Activated CD4-positive, alpha-beta T cell treated with anti-CD3 and anti-CD28 coated beads, Interleukin-2, amount 50 U/mL, for 48 hours (primary cell): ENCODE data around the gene CTF1.

Experiments
- DNase-seq, 2 experiments: peaks; one replicate each; pipeline ENCODE4 v3.0.0-alpha.2; 2020

The CTF1 gene

DNA sequence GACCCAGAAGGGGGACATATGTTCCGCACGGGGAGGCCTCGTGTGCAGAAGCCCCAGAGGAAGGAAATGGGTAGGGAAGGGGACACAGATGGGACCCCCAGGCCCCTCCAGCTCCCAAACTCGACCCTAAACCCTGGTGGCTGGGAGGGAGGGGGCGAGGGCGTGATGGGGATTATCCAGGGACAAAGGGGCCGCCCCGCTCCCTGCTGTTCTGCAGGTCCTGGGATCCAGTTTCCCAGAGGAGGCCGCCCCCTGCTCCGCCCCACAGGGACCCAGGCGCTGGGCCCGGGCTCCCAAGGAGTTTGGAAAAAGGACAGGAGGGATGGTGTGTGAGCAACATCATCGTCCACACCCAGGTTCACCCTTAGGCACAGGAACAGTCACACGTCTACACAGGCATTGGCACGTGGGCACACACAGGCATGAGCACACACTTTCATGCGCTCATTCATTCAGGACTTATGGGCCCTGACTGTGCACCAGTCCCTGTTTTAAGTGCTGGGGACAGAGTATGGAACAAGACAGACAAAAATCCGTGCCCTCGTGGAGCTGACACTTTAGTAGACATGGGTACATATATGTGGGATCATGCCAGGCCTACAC is 14.1 kb downstream of the CTF1 start:
- no peak for DNase-seq

DNA sequence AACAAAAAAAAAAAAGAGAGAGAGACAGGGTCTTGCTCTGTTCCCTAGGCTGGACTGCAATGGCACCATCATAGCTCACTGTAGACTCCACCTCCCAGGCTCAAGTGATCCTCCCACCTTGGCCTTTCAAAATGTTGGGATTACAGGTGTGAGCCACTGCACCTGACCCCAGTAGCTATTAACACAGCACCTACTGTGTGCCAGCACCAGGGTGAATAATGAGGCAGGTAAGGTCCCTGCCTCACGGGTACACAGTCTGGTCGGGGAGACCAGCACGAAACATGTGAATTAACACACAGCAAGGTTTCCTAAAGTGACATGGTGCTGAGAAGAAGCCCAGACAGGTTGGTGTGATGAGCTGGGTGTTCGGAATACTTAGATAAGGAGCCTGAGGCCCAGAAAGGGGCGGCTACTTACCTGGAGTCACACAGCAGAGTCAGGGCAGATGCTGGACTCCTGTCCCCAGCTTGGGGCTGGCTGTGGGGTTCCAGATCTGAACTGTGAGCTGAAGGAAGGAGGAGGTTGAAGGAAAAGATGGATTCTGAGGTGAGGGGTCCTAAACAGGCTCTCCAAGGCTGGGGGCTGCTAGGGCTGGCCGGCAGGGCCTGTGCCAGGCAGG is 16.5 kb downstream of the CTF1 start:
- no peak for DNase-seq

DNA sequence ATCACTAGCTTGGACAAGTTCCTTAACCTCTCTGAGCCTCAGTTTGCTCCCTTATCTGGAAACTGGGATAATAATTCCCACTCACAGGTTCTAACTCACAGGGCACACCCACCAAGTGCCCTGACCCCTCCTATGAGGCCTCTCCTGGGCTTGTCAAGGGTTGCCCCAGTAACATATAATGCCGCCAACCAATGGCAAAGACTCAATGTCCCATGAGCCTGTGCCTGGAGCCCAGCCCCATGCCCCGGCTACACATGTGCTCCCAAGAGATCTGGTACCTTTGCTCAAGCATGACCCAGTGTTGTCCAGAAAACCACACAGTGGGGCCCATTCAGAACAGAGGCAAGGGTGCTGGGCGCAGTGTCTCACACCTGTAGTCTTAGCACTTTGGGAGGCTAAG is 18.4 kb downstream of the CTF1 start:
- DNase-seq, result no peak

DNA sequence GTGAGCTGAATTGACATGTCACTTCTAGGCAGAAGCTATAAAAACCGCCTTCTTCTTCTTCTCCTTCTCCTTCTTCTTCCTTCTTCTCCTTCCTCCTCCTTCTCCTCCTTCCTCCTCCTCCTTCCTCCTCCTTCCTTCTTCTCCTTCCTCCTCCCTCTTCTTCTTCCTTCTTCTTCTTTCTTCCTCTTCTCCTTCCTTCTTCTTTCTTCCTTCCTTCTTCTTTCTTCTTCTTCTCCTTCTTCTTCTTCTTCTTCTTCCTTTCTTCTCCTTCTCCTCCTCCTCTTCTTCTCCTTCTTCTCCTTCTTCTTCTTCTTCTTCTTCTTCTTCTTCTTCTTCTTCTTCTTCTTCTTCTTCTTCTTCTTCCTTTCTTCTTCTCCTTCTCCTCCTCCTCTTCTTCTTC is 22.2 kb downstream of the CTF1 start:
- DNase-seq, result no peak

DNA sequence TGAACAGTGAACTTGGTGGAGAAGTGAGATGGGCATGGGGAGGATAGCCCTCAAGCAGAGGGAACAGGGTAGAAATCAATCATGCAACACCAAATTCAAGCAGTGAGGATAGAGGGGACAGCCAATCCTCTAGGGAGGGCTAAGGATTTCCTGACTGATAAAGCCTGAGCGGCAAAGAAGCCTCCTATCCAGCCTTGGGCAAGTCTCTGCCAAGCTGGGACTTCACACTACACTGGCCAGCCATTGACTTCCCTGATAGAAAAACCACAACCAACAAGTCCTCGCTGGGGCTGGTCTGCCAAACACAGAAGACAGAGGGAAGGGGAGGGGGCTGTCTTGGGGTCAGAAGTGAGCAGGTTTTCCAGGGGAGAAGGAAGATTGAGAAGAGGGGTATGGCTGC is 24.5 kb downstream of the CTF1 start:
- no peak for DNase-seq

DNA sequence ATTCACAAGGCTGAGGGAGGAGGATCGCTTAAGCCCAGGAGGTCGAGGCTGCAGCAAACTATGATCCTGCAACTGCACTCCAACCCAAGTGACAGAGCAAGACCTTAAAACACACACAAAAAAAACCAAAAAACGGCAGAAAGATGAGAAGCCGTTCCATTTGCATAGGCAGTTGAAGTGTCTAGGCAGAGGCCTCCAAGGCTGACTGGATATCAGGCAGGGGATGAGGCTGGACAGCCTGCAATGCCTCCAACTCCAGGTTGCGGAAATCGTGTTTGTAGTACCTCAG is 25.0 kb downstream of the CTF1 start:
- DNase-seq, result no peak

DNA sequence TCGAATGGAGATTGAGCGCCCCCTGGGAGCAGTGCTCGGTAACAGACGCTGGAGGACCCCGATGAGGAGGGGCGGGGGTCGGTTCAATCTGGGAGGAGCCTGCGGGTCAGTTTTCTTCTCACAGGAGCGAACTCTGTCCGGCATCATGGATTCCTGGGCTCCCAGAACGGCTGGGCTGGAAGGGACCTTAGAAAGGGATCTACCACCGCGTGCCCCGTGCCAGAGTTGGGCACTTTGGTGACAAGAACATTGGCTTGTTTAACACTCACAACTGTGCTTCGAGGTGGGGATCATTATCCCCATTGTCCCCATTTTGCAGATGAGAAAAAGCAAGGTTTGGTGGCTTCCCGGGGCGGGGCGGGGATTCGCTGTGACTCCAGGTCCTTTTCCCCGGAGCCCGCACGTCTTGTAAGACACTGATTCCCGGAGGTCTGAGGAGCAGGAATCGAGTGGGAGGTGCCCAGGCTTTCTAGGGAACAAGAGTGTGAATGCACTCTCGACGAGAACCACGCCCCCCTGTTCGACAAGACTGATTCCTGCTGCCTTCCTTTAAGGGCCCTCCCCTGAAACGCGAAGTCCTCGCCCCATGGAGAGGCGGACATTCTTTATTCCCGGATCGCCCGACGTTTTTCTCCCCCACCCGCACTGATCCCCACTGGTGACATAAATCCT is 25.5 kb downstream of the CTF1 start:
- DNase-seq, result peak; percentile 91 to 92

DNA sequence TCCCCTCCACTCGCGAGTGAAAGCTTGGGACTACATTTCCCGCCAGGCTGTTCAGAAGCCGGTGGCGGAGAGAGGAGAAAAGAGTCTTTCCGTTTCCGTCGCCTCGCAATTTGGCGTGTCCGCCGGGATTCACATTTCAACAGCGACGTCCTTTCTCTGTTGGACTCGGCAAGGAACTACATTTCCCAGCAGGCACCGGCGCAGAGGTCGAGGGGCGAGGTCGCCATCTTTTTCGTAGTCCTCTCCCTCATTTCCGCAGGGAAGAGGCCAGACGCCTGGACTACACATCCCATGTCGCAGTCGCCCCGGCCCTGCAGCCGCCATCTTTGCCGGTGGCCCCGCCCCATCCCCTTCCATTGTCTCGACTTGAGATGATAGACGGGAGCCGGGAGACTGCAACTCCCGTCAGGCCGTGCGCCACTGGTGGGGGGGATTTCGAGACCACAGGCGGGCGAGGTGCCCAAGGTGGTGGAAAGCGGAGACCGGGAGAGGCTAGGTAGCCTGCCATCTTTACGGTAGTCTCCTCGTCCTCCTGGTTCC is 26.1 kb downstream of the CTF1 start:
- peak; percentile 100 for DNase-seq

DNA sequence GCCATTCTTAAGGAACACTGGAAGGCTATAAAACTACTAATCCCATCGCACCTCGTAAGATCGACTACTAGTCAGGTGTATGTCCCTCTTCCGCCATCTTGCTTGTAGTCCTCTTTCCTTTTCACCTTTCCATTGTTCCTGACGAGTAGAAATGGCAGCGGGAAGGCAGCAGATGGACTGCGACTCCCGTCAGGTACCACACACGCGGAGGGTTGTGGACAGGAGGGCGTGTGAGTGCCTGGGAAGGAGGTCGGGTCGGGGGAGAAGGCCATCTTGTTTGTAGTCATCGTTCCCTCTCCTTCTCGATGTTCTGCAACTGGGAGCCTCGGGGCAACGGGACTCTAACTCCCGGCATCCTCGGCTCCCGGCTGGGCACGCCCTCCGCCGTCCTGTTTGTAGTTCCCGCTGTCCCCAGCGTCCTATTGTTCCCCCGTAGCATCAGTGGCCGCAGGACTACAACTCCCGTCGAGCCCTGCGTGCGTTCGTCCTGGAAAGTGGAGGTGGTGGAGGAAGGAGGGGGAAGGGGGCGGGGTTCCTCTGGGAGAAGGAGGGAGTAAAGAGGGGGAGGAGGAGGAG is 26.6 kb downstream of the CTF1 start:
- peak; percentile 97 to 98 for DNase-seq

DNA sequence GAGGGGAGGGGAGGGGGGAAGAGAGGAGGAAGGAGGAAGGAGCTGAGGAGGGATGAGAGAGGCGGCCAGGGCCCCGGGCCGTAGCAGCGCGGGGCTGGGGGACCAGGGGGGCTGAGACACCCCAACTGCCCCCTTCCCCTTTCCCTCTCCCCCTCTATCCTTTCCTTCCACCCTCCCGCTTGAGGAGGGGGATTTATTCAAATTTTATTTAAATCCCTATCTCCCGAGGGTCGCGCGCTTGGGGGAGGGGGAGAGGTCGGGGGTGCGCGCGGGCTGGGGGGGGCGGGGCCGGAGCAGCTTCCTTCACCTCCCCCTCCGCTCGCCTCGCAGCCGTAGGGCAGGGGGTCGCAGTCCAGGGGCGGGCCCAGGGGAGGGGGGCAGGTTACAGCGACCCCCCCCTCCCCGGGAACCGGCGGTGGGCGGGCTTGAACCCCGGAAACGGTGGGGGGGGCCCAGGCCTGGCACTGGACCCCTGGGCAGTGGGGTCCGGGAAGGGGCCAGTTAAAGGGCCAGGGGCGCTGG is 27.2 kb downstream of the CTF1 start, which contains the start of gene FBXL19:
FBXL19 (plus strand) TSS at position 19 of the 522 bp plus-strand sequence. CDS start 2,183 bp downstream, outside the sequence.
- no peak for DNase-seq

DNA sequence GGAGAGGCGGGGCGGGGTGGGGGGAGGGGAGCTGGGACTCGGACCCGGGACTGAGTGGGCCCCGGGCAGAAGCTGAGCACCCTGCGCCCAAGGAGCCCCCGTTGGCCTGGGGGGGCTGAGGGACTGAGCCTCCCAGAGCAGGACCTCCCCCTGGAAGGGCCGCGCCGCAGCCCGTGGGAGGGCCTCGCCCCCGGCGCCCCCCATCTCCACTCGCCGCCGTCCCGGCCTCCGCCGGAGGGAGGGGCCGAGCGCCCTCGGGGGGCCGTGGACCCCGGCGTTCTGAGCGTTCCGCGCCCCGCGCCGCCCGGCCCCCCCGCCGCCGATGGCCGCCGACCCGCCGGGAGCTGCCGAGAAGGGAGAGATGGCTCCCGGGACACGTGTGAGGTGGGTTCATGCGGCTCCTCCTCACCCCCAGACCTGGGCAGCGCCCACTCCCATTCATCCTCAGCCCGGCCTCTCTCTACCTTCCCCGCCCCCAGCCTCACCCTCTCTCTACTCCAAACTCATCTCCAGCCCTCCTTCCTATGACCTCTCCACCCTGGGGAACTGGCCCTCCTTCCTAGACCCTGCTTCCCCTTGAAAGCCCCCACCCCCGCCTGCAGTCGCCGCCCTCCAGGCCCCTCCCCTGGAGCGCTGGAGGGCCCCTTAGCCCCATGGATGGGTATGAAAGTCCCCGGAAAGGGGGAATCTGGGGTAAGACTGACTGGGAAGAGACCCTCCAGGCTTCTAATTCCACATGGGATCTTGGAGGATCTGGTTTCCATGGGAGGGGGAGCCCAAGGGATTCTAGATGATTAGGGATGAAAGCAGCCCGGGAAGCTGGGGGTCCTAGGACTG is 27.9 kb downstream of the CTF1 start:
- DNase-seq, result peak; percentile 23 to 25

DNA sequence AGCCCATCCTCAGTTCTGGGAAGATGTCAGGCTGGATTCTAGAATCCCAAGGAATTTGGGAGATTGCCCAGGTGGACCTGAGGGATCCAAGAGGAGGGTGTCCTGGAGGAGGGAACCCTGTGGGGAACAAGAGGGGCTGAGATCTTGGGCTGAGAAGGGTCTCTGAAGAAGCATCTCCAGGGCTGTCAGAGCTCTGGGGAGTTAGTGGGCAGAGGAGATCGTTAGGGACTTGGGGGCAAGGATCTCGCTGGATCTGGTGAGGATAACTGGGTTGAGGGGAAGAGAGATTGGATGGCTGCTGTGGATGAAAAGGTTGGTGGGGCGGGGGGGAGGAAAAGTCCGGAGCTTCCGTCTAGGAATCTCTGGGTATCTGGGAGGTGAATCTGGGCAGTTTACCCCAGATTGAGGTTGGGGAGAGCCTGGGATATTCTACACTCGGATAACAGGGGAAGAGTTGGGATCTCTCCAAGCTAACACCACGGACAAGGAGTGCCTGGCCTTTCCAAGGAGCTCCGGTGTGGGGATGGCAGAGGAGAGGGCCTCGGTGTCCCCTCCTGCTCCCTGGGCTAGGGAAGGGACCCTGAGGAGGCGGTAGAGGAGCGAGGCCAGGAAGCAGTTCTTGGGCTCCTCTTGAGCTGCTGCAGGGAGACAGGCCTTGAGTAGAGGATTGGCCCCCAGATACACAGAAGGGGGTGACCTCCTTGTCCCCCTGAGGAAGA is 28.7 kb downstream of the CTF1 start:
- no peak for DNase-seq

DNA sequence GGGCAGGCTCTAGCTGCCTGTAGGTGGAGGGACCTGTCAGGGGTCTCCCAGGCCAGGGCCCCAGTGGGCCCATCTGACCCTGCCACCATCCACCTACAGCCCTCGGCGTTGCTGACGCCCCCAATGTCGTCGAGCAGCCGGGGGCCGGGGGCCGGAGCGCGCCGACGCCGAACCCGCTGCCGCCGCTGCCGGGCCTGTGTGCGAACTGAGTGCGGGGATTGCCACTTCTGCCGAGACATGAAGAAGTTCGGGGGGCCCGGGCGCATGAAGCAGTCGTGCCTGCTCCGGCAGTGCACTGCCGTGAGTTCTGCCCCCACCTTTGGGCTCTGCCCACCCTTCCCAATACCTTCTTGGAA is 29.2 kb downstream of the CTF1 start:
- DNase-seq, result no peak

DNA sequence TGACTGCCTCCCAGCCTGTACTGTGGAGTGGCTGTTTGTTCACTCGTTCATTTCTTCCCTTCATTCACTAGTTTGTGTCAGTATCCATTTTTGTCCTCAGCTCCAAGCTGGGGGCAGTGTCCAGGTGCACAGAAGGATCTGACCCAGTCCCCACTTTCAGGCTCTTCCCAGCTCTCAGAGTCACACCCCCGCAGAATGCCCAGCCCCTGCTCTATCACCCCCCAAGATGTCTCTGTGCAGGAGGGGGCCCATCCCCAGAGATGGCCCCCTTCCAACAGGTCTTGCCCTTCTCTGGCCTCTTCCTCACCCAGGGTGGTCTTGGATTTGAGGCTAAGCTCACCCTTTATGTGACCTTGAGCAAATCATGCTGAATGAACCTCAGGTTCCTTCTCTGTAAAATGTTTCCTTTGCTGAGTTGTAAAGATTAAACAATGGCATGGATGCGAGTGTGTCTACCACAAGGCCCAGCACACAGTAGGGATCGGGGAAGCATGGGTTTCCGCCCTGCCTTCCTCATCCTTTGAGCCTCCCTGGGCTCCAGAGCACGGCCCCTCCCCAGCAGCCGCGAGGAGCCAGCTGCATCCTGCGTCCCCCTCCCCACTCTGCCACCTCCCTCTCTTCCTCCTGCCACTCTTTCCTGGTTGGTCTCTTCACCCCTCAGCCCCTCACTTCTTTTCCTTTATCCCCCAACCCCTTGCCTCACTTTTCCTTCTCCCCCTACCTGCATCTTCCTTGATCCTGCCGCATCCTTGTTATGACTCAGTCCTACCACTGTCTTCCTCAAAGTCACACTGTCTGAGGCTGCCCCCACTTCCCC is 29.8 kb downstream of the CTF1 start:
- no peak for DNase-seq

DNA sequence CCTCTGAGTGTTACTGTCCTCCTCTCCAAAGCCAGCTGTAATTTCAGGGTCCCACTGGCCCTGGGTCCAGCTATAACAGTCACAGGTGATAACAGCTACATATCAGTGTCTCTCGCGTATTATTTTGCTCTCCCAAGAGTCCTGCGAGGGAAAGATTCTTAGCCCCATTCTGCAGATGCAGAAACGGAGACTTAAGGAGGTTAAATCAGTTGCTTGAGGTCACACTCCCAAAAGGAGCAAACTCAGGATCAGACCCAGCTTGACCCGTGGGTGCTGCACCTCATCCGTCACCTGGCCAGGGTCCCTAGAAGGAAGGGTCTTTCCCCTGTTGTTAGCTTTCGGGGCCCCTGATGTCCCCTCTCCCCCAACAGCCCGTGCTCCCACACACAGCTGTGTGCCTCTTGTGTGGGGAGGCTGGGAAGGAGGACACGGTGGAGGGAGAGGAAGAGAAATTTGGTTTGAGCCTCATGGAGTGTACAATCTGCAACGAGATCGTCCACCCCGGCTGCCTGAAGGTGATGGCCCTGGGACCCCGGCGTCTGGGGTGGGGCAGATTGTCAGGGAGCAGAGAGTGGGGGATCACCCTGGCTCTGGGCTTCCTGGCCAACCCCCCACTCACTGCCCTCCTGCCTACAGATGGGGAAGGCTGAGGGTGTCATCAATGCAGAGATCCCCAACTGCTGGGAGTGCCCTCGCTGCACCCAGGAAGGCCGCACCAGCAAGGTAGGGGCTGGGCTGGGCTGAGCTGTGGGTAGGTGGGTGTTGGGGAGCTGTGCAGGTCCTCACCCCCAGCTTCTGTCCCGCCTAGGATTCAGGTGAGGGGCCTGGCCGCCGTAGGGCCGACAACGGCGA is 30.7 kb downstream of the CTF1 start:
- no peak for DNase-seq

DNA sequence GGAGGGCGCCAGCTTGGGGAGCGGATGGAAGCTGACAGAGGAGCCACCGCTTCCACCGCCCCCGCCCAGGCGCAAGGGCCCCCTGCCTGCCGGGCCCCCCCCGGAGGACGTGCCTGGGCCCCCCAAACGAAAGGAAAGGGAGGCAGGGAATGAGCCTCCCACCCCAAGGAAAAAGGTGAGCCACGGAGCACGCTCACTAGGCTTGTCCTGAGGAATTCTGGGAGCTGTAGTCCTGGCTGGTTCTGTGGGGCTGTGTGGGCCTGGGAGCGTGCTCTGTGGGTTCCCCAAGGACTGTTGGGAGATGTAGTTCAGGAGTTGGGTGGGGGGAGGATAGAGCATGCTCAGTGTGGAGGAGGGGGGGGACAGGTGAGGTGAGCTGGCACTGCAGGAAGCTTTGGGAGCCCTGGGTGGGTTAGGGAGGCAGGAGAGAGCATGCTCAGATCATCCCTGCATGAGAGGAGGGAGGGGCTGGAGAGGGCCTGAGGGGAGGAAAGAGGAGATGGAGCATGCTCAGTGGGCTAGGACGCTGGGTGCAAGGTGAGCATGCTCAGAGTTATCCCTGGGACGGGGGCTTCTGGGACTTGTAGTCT is 31.5 kb downstream of the CTF1 start:
- peak; percentile 35 to 50 for DNase-seq

DNA sequence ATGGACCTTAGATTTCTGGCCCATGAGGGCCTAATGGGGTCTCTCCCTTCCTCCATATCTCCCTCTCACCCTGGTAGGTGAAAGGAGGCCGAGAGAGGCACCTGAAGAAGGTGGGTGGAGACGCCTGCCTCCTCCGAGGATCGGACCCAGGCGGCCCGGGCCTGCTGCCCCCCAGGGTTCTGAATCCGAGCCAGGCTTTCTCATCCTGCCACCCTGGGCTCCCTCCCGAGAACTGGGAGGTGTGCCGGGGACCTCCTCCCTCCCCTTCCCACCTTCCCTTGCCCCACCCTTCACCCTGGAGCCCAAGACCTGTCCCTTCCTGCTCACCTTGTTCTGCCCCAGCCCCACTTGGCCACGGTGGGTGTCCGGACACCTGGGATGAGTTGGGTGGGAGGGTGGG is 32.0 kb downstream of the CTF1 start:
- no peak for DNase-seq

DNA sequence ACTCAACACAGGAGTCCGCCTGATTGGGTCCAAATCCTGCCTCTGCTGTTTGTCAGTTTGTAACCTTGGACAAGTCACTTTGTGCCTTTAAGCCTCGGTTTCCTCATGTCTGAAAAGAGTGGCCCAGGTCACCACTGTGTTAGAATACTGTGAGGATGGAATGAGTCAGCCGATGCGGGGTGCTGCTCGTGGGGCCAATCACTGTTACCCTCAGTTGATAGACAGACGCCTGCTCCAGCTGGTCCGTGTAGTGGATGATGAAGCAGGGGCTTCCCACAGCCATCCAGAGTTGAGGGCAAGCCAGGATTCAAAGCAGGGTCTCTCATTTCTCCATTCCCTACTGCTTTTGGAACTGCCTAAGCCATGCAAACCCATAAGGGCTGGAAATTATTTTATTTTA is 32.8 kb downstream of the CTF1 start:
- no peak for DNase-seq

DNA sequence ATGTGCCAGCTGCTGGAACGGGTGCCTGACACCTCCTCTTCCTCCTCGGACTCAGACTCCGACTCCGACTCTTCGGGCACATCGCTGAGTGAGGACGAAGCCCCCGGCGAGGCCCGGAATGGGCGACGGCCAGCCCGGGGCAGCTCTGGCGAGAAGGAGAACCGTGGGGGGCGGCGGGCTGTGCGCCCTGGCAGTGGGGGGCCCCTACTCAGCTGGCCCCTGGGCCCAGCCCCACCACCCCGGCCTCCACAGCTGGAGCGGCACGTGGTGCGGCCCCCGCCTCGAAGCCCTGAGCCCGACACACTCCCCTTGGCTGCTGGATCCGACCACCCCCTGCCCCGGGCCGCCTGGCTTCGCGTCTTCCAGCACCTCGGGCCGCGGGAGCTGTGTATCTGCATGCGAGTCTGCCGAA is 33.8 kb downstream of the CTF1 start:
- DNase-seq, result no peak

DNA sequence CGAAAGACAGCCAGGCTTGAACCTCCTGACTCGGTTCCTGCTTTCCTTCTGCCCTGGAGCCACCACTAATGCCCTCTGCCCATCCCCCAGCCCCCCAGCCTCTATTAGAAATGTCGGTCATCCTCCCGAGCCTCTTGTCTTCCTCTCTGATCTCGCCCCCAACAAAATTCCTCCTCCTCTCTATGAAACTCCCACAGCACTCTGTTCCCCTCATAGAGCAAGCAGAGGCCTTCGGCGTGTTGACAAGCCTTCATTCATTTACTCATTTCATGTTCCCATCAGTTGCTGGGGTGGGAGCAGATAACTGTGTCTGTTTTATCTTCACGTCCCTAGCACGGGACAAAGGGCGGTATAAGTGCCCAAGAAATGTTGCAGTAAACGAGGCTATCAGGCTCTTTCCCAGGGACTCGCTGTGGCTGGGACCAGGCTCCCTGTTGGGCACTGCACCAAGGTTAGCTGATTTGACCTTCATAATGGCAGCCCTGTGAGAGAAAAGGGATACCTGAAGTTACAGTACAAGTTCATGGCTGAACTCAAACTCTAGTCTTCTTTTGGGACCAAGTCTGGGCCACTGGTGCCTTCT is 34.7 kb downstream of the CTF1 start:
- no peak for DNase-seq
